Tibial artery (tissue), 4 donors: ENCODE results near the gene SNX30.

Source experiments
- DNase-seq, 2 donors: peaks; one replicate each; pipeline ENCODE4 v3.0.0-alpha.2; 2019
- H3K27ac ChIP-seq, 2 donors: fragments of 200-600 bp; sonication (generic) in 1 of 2; 1 replicate in 1 of 2; 2 replicates in 1 of 2; pipeline ENCODE4 v1.5.1; 2018 to 2019; ENCODE audit warnings: mild to moderate bottlenecking in 1 of 2
- H3K27me3 ChIP-seq, 2 donors: fragments of 200-600 bp; sonication (generic) in 1 of 2; one replicate each; pipeline versions ENCODE4 v1.5.1 to v1.6.0; 2016 to 2019
- H3K36me3 ChIP-seq, 3 donors: fragments of 200-600 bp; sonication (generic) in 2 of 3; one replicate each; pipeline ENCODE4 v1.5.1; 2016 to 2019; ENCODE audit warnings: mild to moderate bottlenecking in 2 of 3
- H3K4me1 ChIP-seq, 4 donors: fragments of 200-600 bp; sonication (generic) in 2 of 4; 1 replicate in 3 of 4; 2 replicates in 1 of 4; pipeline ENCODE4 v1.5.1; 2016 to 2019
- H3K4me3 ChIP-seq, 2 donors: fragments of 200-600 bp; sonication (generic) in 1 of 2; 1 replicate in 1 of 2; 2 replicates in 1 of 2; pipeline ENCODE4 v1.5.1; 2018 to 2019; ENCODE audit warnings: mild to moderate bottlenecking in 2 of 2
- H3K9me3 ChIP-seq, 3 donors: fragments of 200-600 bp; sonication (generic) in 1 of 3; one replicate each; pipeline ENCODE4 v1.5.1; 2016 to 2019
- CTCF ChIP-seq, 2 experiments: fragments of 200-600 bp in 1 of 2; fragments of 450-650 bp in 1 of 2; IDR thresholded peaks; one replicate each; pipeline ENCODE4 v1.5.1; 2017 to 2019; ENCODE audit warnings: antibody characterized with exemption in 2 of 2, mild to moderate bottlenecking in 1 of 2, moderate library complexity in 1 of 2
- intact Hi-C: fragments of 100-400 bp; cut with DNase I; formaldehyde crosslinking; loops from one replicate; pipeline ENCODE4 v1.15.0; 2023; ENCODE audit warnings: low total_unique reads

The SNX30 gene

GRCh38 chr9:112750016-112750763 is at the start of gene SNX30:
TSS of gene SNX30 (plus strand) at chr9:112750760. CDS start at chr9:112751002, 242 bp downstream.
- H3K36me3 ChIP-seq: no peaks in the 10 kb centered on the region
- peak within 1 kb of the TSS; percentile 86 to 92 for H3K27ac ChIP-seq
- TF ChIP-seq CTCF (IDR thresholded peaks at IDR 0.05): peak in 1 of 2 experiments; percentile 12
- H3K4me1 ChIP-seq: peaks cover 0 to 48% (median 34%) of the 10 kb centered on the region in 4 donors
- intact Hi-C loops: no loop called here
- H3K27me3 ChIP-seq: no peaks in the 10 kb centered on the region
- no peaks in the 10 kb centered on the region for H3K9me3 ChIP-seq
- peak within 1 kb of the TSS; percentile 94 to 97 for H3K4me3 ChIP-seq
- DNase-seq: peak; percentile 87 to 95

GRCh38 chr9:112703304-112703703 is 47.3 kb upstream of the SNX30 start:
- Histone ChIP-seq H3K4me3 (no peak overlapping the region), H3K27me3 (no peaks in the 10 kb centered on the region), H3K4me1 (no peaks in the 10 kb centered on the region), H3K9me3 (no peaks in the 10 kb centered on the region), H3K27ac (no peak overlapping the region), H3K36me3 (no peaks in the 10 kb centered on the region)
- DNase-seq: no peak
- TF ChIP-seq CTCF (IDR thresholded peaks at IDR 0.05): no peak
- intact Hi-C loops: loop anchor here (10.0 kb wide), 1 partner anchor 229 kb away; no protein-coding TSS in a partner anchor

GRCh38 chr9:112705768-112706427 is 44.7 kb upstream of the SNX30 start:
- no peak for DNase-seq

GRCh38 chr9:112711050-112711689 is 39.4 kb upstream of the SNX30 start:
- no peak overlapping the region for H3K4me3 ChIP-seq
- peaks cover 3 to 26% (median 10%) of the 10 kb centered on the region in 3 donors for H3K36me3 ChIP-seq
- peak in 1 of 2 experiments; percentile 23 for TF ChIP-seq CTCF (IDR thresholded peaks at IDR 0.05)
- H3K27ac ChIP-seq: no peak overlapping the region
- DNase-seq: no peak
- H3K27me3 ChIP-seq: no peaks in the 10 kb centered on the region
- peaks cover 0 to 2% (median 0%) of the 10 kb centered on the region in 3 donors for H3K9me3 ChIP-seq
- intact Hi-C loops: loop anchor here (10.0 kb wide), 1 partner anchor 114 kb away; no protein-coding TSS in a partner anchor
- H3K4me1 ChIP-seq: peaks cover 0 to 4% (median 0%) of the 10 kb centered on the region in 4 donors

More at GRCh38 chr9:112705768-112706427, 44.7 kb upstream of the SNX30 start:
- H3K4me1 ChIP-seq: no peaks in the 10 kb centered on the region
- H3K4me3 ChIP-seq: no peak overlapping the region
- peaks cover 0 to 3% (median 0%) of the 10 kb centered on the region in 3 donors for H3K36me3 ChIP-seq
- peak; percentile 19 to 31 for TF ChIP-seq CTCF (IDR thresholded peaks at IDR 0.05)
- H3K27me3 ChIP-seq: no peaks in the 10 kb centered on the region
- no peak overlapping the region for H3K27ac ChIP-seq
- H3K9me3 ChIP-seq: no peaks in the 10 kb centered on the region
- intact Hi-C loops: loop anchor here (10.0 kb wide), 1 partner anchor 231 kb away; no protein-coding TSS in a partner anchor

- no peak for TF ChIP-seq CTCF (IDR thresholded peaks at IDR 0.05)
- intact Hi-C loops: loop anchor here (10.0 kb wide), 1 partner anchor 112 kb away; no protein-coding TSS in a partner anchor
These were observed 37.9 kb upstream of the SNX30 start for GRCh38 chr9:112712678-112713077.

More at GRCh38 chr9:112712678-112713077, 37.9 kb upstream of the SNX30 start:
- Histone ChIP-seq H3K27me3 (no peaks in the 10 kb centered on the region), H3K9me3 (peaks cover 0 to 2% (median 0%) of the 10 kb centered on the region in 3 donors), H3K36me3 (peaks cover 3 to 26% (median 10%) of the 10 kb centered on the region in 3 donors), H3K4me3 (no peak overlapping the region), H3K27ac (no peak overlapping the region), H3K4me1 (peaks cover 0 to 11% (median 7%) of the 10 kb centered on the region in 4 donors)
- no peak for DNase-seq
